DMS 273 treated with DMSO at 0.1 percent for 48 hours (cell line): Measurements from ENCODE around the gene MBIP.
A peak's percentile ranks its signal among the peaks of the same experiment; 100 is the strongest.
"Not testable (repeated sequence)": the region's sequence is repeated elsewhere in the genome, so short reads cannot be mapped to it uniquely, and the experiment has no call there.

Source experiments
- DNase-seq: peaks from one replicate; lab custom pipeline; 2025; lab: John Stamatoyannopoulos, UW

MBIP gene, protein sequence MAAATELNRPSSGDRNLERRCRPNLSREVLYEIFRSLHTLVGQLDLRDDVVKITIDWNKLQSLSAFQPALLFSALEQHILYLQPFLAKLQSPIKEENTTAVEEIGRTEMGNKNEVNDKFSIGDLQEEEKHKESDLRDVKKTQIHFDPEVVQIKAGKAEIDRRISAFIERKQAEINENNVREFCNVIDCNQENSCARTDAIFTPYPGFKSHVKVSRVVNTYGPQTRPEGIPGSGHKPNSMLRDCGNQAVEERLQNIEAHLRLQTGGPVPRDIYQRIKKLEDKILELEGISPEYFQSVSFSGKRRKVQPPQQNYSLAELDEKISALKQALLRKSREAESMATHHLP

DNA sequence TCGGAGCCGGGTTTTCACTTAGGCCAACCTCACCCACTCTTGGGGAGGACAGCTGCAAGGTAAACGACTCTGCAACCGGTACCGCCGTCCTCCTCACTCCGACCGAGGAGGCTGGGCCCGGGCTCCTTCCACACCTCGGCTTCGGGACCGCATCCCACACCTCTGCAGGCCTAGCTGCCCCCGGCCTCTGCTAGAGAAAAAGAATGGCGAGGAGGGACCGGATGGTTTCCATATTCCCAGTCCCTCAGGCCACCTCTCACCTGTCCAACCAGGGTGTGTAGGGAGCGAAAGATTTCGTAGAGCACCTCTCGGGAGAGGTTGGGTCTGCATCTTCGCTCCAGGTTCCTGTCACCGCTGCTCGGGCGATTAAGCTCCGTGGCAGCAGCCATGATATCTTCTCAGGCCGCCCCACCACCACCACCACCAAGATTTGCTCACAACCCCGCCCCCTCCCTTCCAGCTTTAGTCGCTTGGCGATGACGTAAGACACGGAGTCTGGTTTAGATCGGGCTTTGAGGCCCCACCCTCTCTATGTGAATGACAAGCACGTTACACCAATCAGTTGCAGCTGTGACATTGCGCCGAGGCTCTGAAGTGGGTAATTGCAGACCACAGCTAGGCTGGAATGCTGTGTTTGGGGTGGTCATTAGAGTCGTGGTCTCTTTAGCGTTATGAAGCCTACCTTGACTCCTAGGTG, at the start of gene MBIP:
Gene MBIP (minus strand): TSS at position 438 of the 697 bp plus-strand sequence. CDS start 49 bp downstream, at position 389.
- DNase-seq: peak; percentile 93

DNA sequence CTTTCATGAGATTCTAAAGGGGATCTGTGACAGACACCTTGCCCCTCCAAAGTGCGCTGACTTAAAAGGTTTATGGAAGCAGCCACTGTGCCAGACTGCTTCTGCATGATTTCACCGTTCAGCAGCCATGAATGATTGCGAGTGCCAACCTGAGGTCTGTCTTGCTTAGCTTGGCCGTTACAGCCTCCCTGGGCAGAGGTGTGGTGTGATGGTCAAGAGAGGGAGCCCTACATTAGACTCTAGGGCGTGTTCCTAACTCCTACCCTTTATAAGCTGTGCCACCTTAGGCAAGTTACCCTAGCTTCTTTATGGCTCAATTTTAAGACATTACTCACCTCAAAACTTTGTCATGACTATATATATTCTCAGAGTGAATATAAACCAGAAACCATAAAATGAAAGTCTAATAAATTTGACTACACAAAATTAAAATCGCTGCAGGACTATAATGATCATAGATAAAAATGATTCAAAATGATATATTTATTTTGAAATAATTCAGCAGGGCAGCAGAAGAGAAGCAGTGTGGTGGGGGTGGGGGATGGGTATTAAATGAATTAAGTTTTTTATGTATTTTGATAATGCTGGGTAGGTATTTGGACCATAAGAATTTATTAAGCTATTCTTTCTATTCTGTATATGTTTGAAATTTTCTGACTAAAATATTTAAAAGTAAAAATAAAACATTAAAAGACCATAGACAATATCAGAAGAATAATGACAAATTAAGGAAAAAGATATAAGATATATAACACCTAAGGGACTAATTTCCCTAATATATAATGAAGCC, 47.7 kb upstream of the MBIP start:
- DNase-seq: no peak

DNA sequence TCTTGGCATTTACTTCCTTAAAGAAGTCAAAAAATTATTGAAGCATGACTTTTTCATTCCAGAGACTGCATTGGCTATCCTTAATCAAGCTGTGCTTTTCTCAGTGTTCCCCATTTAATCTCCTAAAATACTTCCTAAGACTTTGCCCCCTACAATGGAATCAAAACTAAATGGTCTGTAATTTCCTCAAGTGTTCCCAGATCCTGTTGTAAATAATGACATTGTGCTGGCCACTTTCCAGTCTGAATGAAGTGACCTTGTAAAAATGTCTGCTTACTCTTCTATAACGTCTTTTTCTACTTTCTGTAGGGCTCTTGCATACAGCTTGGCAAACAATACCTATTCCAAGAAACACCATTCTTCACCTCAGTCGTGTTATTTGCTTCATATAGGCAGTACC, 45.3 kb upstream of the MBIP start:
- DNase-seq: no peak

DNA sequence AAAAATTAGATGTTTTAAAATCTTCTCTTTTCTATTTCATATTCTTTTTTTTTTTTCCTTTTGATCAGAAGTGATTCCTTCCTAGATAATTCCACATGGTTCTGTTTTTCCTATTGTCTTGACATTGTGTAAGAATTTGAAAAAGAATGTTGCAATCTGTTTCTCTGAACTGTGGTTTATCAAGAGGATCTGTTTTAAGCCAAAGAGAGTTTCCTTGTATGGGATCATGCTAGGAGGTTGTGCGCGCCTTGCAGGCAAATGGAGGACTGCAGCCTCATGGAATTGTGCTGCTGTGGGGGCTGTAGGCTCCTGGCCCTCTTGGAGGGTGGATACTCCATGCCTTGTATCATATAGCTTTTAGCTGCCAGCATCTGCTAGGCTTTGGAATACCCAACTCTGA, 43.3 kb upstream of the MBIP start:
- DNase-seq: no peak

DNA sequence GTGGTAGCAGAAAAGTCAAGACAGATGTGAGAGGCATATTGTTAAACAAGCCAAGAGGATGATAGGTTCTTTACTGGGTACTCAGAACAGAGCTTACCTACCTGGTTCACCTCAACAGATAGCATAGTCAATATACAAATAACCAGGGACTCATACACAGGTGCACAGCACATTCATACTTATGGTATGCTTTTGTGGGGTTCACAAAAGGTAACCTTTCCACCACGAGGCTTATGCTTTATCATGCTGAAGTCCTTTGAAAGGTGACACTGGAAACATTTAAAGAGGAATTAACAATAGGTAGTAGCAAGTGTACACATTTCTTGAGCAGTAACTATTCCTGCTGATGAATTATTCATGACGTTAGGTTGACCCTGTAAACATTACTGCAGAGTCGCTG, 42.2 kb upstream of the MBIP start:
- no peak for DNase-seq

DNA sequence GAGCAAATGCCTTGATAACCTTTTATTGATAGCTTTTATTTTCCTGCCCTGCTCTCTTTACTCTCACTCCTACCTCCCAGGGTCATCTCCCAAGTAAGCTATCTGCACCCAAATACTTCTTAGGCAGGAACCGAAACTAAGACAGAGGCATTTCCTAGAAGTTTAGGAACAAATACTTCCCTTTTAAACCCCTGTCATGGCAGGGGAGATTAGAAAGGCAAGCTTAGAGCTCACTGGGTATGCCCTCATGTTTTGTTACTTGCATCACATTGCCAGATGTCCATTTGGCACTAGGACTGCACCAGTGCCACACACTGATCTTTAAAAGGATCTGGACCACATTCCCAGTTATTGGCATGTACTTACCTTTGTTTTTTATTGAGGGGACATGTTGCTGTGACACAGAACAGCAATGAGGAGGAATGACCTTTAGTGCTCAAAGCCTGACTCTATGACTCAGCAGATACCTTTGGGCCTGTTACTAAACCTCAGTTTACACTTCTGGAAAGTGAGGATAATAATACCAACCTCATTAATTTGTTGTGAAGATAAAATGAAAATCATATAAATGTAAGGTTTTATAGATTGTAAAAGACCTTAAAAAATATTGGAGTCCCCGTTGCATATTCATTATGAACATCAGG, 40.9 kb upstream of the MBIP start:
- no peak for DNase-seq

DNA sequence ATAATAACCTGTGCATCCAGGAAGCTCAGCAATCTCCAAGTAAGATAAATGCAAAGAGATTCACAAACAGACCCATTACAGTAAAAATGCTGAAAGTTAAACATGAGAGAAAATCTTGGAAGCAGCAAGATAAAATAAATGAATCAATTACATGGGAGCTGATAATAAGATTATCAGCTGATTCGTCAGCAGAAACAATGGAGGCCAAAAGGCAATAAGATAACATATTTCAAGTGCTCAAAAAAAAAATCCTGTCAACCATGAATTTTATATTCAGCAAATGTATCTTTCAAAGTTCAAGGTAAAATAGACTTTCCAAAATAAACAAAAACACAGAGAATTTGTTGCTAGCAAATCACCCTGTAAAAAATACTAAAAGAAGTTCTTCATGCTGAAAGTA, 36.4 kb upstream of the MBIP start:
- no peak for DNase-seq

DNA sequence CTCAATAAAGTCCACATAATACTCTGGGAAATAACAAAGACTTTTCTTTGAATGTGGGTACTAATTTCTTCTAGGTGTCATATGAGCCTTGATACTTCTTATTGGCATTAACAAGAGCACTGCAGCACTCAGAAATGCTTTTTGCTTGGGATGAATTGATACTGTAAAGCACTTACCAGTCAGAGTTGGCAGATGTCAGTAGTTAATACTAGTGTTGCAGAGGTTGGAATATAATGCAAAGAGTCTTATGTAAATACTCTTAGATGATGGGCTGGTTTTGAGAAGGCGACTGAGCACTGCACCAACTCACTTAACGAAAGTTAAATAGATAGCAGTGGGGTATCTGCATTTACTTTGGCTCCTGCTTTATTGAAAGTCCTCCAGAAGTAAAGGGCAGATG, 25.6 kb upstream of the MBIP start:
- no peak for DNase-seq

DNA sequence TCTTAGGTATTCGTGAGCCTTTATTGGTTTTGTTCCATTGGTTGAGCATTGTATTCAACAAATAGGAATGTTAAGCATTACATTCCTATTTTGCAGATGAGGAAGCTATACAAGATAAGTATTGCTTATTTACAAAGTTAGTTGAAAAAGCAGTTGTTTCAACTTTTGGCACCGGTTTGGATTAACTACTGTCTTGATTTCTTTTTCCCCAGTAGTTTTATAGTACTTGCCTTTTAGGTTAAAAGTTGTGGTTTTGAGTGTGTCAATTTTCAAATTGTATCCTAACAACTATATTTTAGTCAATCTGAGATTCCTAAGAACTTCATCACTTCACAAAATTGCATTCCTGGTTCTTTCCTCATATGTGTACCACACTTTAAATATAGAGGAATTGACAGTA, 23.8 kb upstream of the MBIP start:
- no peak for DNase-seq

DNA sequence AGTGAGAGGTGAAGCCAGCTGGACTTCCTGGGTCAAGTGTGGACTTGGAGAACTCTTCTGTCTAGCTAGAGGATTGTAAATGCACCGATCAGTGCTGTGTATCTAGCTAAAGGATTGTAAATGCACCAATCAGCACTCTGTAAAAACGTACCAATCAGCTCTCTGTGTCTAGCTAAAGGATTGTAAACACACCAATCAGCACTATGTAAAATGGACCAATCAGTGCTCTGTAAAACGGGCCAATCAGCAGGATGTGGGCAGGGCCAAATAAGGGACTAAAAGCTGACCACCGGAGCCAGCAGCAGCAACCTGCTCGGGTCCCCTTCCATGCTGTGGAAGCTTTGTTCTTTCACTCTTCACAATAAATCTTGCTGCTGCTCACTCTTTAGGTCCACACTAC, 21.4 kb upstream of the MBIP start:
- DNase-seq: not testable (repeated sequence)

DNA sequence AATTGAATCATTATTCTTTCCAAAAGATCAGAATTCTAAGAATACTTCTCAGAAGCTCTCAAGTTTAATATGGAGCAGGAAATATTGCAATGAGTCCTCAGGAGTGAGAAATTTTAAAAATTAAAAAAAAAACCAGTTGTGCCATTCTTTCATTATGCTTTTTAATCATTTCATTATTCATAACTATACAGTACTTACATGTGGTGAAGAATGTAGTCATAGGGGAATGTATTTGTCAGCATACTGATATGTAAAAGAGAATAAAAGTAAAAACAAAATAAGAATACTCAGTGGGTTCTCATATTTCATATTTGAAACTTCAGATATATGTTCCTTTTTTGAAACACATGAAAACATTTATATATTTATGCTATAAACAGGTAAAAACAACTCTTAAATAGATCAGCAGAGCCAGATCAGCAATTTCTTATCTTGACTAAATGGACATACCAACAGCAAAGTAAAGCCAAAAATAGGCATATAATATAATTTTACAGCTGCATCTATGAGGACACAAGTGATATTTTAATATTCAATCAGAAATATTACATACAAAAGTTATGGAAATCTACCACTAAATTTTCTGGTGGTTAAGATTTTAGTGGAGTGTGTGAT, 19.9 kb upstream of the MBIP start:
- DNase-seq: no peak

DNA sequence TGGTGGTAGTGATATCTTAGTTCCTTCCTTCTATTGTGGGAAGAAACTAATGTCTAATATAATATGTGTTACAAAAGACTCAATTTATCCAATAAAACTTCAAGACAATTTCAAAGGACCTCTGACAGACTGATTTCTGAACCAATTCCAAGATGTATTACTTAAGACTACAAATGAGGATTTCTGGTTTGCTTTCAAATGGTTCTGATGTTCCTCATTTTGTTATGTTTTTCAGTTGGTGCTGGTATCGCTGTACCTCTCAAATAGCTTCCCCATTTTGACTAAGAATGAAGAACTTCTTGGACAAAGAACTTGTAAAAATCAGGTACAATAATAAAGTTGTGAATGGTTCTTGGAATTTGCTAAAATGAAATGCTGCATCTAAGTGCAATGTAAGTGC, 19.4 kb upstream of the MBIP start:
- no peak for DNase-seq

DNA sequence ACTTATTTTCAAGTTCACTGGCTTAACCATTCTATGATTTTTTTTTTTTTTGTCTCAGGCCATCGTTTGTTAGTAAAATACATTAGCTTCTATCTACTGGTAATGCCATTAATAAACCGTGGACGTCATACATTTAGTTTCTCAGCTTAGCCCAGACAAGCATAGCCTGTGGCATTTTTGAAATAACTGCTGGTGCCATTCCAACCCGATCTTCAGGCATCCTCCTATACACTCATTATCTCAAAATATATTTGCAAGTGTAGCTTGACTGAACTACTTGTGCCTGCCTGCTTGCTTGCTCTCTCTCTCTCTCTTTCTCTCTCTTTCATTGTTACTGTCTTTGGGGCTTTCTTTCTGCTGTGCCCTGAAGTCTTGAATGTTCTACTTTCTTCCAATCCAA, 12.7 kb upstream of the MBIP start:
- no peak for DNase-seq

DNA sequence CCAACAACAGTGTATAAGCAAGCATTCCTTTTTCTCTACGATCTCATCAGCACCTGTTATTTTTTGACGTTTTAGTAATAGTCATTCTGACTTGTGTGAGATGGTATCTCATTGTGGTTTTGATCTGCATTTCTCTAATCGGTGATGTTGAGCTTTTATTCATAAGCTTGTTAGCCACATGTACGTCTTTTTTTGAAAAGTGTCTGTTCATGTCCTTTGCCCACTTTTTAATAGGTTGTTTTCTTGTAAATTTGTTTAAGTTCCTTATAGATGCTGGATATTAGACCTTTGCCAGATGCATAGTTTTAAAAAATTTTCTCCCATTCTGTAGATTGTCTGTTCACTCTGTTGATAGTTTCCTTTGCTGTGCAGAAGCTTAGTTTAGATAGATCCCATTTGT, 7.1 kb upstream of the MBIP start:
- not testable (repeated sequence) for DNase-seq

DNA sequence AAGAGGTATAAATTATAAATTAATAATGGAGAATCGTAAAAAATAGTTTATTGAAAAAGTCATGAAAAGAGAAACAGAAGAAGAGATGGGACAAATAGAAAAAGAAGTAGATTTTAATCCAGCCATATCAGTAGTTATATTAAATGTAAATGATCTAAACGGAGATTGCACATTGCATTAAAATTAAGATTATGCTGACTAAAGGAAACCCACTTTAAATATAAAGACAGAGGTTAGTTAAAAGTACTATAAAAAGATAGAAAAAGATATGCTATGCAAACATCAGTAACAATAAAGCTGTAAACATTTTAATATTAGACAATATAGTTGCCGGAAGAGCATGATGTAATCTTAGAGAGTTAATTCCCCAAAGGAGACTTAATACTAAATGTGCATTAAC, 5.4 kb upstream of the MBIP start:
- DNase-seq: no peak

DNA sequence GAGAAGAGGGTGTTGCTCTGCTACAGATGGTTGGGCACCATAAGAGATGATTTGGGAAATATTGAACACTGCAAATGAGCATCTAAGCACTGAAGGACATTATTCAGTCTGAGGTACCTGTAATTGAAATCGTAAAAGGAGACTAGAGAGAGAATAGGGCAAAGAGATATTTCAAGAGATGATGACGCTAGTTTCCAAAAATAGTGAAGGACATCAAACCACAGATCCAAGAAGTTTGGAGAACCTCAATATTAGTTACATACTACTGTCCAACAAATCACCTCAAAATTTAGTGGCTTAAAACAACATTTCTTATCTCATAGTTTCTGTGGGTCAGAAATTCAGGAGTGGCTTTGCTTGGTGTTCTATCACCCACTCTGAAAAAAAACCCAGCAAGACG, 4.5 kb upstream of the MBIP start:
- no peak for DNase-seq

DNA sequence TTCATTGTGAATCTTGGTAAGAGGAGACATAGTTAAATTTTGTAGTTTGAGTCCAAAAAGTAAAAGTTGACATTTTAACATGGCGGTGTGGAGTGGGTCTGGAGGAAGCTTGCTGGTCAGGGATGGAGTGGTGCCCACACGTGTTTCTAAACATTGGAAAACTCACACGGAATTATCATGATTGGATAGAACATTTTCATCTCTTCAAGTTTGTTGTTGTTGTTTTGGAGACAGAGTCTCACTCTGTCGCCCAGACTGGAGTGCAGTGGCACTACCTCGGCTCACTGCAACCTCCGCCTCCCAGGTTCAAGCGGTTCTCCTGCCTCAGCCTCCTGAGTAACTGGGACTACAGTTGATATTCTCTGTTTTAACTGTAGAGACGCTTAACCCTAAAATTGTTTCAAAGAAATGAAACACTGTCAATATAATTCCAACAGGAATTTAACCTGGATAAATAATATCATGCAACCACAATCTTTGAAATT, 502 bp upstream of the MBIP start:
- no peak for DNase-seq

DNA sequence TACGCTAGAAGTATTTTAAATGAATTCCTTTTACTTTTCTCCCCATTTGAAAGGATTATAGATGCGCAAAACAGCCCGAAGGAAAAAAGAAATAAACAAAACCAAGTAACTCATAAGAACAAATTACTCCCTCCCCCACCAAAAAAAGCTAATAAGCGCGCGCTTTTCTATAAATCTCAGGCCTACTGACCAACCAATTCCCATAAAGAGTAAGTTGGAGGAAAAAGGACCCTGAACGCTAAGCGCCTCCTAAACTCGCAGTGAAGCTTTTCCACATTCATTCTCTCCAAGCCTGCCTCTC, 588 bp downstream of the MBIP start:
- no peak for DNase-seq

DNA sequence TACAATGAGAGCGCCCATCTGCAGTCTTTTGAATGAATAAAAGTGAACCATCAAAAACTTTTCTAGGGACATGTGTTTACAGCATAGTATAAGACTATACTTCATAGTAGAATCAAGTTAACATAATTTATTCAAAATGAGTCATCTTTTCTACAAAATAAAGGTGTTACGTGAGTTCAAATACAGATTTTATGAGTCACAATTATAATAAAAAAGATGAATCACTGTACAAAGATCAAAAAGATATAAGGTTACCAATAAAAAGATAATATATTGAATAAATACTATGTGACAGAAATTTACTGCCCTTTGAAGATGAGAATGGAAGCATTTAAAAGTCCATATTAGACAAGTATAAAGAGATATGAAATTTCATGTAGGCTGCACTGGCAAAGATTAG, 2.8 kb downstream of the MBIP start:
- no peak for DNase-seq

DNA sequence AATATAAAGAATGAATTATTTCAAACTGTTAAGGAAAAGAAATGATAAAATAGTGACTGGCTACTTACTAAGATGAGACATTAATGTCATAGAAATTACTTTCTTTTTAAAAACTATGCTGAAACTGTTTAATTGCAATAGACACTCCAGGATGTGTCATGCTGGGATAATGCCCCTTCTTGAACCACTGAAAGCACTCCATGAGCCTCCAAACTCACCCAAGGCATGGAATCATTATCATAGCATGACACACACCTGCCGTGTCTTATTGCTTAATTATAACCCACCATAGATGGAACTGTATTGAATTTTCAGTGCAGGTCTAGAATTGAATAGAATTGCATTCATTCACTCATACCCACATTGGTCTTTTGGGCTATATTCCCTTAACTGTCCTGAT, 4.3 kb downstream of the MBIP start:
- no peak for DNase-seq

DNA sequence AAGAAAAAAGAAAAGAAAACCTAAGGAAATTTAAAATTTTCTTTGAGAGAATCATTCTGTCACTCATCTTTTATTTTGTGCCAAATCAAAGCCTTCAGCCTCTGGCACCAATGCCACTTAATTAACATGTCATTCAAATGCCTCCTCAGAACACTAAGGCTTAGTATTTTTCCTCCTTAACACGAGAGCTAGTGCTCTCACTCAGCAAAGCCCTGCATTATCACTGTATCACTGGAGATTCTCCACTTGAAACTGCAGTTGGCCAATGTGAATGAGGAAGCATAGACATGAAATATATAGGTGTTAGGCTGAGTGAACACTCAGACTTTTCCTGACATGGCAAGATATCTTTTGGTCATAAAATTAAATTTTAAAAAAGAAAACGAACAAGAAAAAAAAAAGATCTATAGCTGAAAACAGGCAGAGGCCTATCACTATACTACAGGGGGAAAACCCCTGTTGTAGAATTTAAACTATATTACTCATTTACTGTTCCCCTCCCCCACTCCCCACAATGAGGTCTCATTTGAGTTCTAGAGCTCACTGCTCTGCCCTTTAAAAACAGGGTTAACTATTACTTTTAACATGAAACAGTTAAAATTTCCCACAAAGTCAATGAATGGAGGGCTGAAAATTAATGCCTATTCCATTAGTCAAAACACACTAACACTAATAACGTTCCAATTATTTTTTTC, 5.1 kb downstream of the MBIP start:
- no peak for DNase-seq

DNA sequence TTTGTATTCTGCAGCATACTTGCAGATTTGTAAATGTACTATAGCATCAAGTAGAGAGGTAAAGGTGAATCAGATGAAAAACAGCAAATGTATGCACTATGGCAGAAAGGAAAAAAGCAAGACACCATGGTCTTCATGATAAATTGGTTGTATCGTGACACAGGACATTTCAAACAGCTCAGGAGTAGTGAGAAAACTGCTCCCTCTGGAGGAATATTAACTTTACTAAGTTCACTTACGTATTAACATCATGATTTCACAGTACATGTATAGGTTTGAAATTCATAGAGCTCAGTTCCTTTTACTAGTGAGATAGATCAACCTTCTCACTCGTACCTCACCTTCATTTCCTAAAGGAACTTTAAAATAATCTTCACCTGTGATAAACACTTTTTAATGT, 6.5 kb downstream of the MBIP start:
- no peak for DNase-seq
